GM21529 (cell line): Measurements from ENCODE around the gene OMA1.

Source experiments
- ATAC-seq: cut with Tn5 transposase; IDR thresholded peaks from one replicate; pipeline ENCODE4 v1.9.1; 2021; ENCODE audit not compliant: unreplicated experiment

Gene OMA1

GRCh38 chr1:58465825-58466629, 80.5 kb downstream of the OMA1 start:
- ATAC-seq, result no peak

- ATAC-seq, result no peak
These were observed 81.3 kb downstream of the OMA1 start for GRCh38 chr1:58465176-58465575.

- no peak for ATAC-seq
These were observed 86.1 kb downstream of the OMA1 start for GRCh38 chr1:58460469-58460868.

DNA sequence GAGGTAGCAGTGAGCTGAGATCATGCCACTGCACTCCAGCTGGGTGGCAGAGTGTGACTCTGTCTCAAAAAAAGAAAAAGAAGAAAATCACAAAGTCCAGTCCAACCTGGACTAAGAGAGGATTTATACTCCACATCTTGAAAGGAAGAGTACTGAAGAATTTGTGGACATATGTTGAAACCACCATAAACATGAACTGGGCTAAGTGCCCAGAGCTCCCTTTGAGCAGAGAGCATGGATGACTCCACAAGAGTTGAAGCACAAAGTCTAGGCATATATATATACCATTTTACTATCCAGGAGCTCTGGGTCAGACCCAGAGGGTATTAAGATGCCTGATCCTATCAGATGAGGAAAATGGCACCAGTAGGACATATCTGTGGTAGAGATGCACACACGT, 86.6 kb downstream of the OMA1 start:
- no peak for ATAC-seq

DNA sequence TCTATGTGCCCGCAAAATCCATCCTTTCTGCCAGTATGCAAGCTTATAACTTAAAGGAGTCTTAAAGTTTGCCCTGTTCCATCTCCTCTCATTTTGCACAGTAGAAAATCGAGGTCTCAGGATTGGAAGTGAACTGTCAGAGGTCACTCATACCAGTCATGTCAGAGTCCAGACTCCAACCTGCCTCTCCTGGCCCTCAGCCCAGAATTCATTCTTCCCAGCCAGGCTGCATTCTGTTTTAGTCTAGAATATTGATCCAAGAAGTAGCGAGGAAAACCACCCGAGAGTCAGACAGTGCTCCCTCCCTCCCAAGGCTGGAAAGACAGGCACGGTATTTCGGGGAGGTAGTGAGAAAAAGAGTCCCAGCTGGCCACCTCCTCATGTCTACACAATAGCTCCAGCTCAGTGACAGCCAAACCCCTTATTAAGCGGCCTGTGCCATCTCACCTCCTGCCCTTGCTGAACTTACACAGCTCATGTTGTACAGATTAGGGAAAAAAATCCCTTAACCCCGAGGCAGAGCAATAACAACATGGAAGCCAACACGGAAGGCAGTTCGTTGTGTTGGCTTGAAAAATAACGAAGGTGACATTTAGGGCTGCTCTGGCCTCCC, 89.4 kb downstream of the OMA1 start:
- ATAC-seq, result no peak

- no peak for ATAC-seq
These were observed 90.1 kb downstream of the OMA1 start for GRCh38 chr1:58456470-58456869.

DNA sequence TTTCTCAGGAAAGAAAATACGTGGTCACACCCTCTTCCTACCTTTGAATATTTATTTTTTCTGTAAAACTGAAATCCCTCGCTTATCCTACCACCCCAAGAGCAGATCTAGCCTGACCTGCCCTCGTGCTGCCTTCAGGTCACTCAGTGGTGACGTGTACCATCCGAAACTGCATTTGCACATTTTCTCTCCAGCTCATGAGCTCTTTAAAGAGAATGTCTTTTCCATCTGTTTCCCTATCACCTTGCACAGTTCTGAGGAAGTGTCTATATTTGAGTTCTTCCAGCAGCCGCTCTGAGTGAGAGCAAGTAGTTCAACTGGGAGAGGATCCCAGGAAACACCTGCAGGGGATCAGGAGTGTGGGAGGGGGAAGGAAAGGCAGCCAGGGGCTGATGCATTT, 91.7 kb downstream of the OMA1 start:
- no peak for ATAC-seq

- ATAC-seq, result no peak
These were observed 92.1 kb downstream of the OMA1 start for GRCh38 chr1:58454385-58454784.

- ATAC-seq, result no peak
These were observed 94.8 kb downstream of the OMA1 start for GRCh38 chr1:58451560-58452191.

DNA sequence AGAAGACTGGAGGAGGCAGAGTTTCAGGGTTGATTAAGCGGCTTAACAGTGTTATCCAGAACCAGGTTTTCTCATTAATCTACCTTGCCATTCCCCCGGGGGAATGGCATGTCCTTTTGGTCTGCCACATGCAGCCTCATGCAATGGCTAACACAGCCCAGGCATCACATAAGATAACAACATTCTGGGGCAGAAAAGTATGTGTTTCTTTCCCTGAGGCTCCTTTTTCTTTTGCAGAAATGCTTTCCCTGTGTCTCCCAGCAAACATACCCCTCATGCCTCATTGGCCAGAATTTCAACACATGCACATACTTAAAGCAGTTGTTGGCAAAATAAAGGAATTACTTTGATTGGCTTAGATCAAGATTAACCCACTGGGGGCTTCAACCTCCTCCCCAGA, 98.6 kb downstream of the OMA1 start:
- ATAC-seq, result no peak

GRCh38 chr1:58447042-58447441, 99.5 kb downstream of the OMA1 start:
- ATAC-seq, result no peak

DNA sequence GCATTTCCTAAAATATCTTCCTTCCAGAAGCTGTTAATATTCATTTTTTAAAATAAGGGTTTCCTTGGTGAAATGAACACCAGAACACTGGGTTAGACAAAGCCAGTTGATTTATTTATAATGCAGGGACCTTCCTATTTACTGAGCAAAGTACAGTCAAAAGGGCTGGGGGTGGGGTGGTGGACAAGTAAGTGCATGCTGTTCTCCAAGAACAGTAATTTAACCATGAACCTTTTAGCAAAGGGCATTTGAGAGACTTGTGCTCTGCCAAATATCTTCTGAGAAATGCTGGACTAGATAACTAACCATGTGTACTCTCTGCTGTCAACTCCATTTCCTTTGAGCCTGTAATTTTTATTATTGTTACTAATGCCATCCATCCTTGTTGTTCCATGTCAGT, 100.2 kb downstream of the OMA1 start:
- no peak for ATAC-seq

DNA sequence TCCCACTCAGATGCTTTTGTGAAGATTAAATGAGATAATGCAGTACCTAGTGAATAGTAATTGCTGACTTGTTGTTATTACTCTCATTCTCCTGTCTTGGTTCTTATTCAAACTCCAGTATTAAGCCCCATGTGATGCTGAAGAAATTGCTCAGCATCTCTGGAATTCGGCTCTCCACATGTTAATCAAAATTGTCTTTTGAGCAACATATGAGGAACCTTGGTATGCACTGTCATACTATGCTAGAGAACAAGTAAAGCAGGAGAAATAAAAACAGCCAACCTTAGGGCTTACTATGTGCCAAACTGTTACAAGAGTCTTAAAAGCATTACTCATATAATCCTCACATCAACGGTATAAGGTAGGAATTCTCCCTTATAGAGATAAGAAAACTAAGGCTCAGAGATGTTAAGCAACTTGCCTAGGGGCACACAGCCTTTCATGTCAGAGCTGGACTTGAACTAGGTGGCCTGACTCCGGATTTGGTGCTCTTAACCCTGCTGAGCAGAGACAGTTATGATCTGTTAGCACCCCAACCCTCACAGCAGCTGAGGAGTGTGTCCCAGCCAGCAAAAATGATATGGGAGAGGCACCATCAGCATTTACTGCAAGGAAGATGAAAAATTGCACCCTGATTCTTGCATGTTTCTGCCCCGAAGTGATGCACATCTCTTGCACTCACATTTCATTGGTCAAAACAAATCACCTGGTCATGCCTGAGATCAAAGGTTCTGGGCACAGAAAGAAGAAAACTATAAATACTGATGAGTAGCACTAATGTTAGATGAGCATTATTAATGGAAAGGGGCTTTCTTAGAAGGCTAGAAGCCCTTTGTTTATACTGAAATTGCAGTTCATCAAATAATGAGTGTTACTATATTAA, 102.3 kb downstream of the OMA1 start:
- ATAC-seq, result no peak

DNA sequence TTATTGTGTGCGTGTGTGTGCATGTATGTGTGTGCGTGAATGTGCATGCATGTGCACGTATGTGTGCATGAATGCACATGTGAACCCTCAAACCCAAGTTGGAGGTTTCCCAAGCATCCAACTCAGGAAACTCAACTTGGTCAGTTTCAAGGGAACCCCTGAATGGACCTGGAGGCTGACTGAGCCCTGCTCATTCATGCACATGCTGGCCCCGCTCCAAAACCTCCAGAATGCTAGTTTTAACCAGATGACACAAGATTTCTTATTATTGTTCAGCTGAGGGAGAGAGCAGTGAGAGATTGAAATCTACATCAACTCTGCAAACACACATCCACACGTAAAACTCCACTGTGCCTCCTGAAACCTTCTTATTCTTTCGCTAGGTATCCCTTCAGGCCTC, 104.4 kb downstream of the OMA1 start:
- ATAC-seq, result no peak

- no peak for ATAC-seq
These were observed 104.8 kb downstream of the OMA1 start for GRCh38 chr1:58441699-58442098.

DNA sequence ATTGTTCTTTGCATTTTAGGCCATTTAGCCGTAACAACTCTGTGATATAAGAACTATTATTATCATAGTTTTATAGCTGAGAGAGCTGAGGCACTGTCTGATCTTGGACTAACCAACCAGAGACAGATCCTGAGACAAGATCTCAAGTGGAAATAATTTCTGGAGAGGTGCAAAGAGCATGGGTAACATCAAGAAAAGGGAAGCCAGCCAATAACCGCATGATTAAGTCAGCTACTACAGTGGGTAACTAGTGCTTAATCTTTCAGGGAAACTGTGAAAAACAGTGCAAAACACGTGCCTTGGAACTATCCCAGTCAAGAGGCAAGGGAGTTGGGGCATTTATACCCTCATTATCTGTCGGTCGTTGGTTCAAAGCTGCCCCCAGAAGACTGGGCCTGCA, 105.8 kb downstream of the OMA1 start:
- ATAC-seq, result no peak

DNA sequence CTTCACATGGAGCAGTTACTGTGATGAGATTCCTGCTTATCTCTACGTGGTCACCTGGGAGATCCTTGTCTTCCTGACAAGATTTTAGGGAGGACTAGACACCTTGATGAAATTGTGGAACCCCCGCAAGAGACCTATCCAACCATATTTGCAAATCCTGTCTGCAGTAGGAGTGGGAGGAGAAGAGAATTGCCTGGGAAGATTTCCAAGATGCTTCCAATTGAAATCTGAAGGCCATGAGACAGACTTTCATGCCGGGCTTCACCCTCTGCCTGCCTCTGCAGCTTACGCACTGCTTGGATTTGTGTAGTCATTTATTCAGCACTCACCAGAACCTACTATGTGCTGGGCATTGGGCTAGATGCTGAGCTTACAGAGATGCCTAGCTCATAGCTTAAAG, 106.6 kb downstream of the OMA1 start:
- no peak for ATAC-seq

DNA sequence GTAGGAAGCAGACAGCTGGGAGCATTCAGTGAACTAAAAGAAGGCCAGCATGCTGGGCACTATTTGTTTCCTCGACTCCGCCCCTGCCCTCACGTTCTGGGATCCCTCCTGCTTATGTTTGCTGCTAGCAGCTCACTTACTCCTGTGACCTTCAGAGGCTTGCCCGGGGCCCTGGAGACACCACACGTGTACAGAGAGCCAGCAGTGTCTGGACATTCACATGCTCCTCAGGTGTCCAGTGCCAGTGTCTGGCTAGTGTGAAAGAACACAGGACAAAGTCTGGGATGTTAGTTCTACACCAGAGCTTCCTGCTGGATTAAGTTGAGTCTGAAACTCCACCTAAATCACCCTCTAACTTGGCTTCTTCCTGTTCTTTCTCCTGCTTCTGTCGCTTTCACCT, 108.1 kb downstream of the OMA1 start:
- ATAC-seq, result no peak

DNA sequence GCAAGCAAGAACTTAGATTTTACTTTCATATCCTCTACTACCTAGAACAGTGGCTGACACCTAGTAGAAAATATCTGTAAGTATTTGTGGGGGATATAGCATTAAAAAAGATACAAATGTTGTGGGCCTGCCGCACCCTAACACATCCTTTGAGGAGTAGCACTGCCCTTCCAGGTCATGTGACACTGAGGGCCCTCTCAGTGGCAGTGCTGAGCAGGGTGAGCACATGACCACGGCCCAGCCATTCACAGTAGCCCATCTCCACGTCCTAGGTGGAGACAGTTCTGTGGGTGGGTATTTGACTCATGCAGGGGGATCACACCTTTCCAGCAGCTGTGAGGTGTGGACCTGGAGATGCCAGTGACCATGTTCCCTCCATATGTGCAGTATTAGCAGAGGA, 108.9 kb downstream of the OMA1 start:
- ATAC-seq, result no peak

- ATAC-seq, result no peak
These were observed 109.8 kb downstream of the OMA1 start for GRCh38 chr1:58436615-58437297.

GRCh38 chr1:58435376-58435775, 111.2 kb downstream of the OMA1 start:
- ATAC-seq, result no peak
